ENCODE results near the gene PRDX5. TPM values are rescaled to one million over a fixed set of nuclear protein-coding genes. Genes with fewer than 3 reads are reported as not detected.

Gene PRDX5
- total and polyA plus RNA-seq, 9 of the 15 experiments (the other 6 are each of a cell fraction or from before 2014, with no cell fraction given): 40.8 to 327 (median 204) TPM

- TF ChIP-seq NR2C2 (CRISPR knock-in tag; IDR thresholded peaks at IDR 0.05) (no peak), NR2C2 (tag; IDR thresholded peaks at IDR 0.05) (no peak), ZNF146 (CRISPR knock-in tag; IDR thresholded peaks at IDR 0.05; ENCODE audit: unreplicated experiment) (no peak), NR2C1 (IDR thresholded peaks at IDR 0.05) (no peak), NR2C1 (tag; IDR thresholded peaks at IDR 0.05) (no peak), ZNF174 (CRISPR knock-in tag; IDR thresholded peaks at IDR 0.05) (no peak), GATAD2B (IDR thresholded peaks at IDR 0.05; ENCODE audit: borderline replicate concordance) (no peak), MYBL2 (IDR thresholded peaks at IDR 0.05; ENCODE audit: low read depth) (no peak), MYBL2 (CRISPR knock-in tag; IDR thresholded peaks at IDR 0.05; ENCODE audit: borderline replicate concordance) (no peak), CTCF (IDR thresholded peaks at IDR 0.05 in 2 of 3, conservative IDR thresholded peaks at IDR 0.05 in 1 of 3; ENCODE audit: insufficient read depth in 2 of 3, low read depth in 1 of 3, low read length in 3 of 3) (peak; percentile 90 to 94 (median 92)), SUPT5H (IDR thresholded peaks at IDR 0.05) (no peak), HDAC2 (IDR thresholded peaks at IDR 0.05) (no peak), HNRNPUL1 (IDR thresholded peaks at IDR 0.05; ENCODE audit: low read length) (no peak), HIVEP1 (CRISPR knock-in tag; IDR thresholded peaks at IDR 0.05) (no peak), ZNF121 (CRISPR knock-in tag; conservative IDR thresholded peaks at IDR 0.05) (no peak)
- TF ChIP-seq, protein P1, sequence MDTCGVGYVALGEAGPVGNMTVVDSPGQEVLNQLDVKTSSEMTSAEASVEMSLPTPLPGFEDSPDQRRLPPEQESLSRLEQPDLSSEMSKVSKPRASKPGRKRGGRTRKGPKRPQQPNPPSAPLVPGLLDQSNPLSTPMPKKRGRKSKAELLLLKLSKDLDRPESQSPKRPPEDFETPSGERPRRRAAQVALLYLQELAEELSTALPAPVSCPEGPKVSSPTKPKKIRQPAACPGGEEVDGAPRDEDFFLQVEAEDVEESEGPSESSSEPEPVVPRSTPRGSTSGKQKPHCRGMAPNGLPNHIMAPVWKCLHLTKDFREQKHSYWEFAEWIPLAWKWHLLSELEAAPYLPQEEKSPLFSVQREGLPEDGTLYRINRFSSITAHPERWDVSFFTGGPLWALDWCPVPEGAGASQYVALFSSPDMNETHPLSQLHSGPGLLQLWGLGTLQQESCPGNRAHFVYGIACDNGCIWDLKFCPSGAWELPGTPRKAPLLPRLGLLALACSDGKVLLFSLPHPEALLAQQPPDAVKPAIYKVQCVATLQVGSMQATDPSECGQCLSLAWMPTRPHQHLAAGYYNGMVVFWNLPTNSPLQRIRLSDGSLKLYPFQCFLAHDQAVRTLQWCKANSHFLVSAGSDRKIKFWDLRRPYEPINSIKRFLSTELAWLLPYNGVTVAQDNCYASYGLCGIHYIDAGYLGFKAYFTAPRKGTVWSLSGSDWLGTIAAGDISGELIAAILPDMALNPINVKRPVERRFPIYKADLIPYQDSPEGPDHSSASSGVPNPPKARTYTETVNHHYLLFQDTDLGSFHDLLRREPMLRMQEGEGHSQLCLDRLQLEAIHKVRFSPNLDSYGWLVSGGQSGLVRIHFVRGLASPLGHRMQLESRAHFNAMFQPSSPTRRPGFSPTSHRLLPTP (IDR thresholded peaks at IDR 0.05; ENCODE audit: borderline replicate concordance, extremely low read depth, insufficient read length): peak; percentile 43
- TF ChIP-seq, protein P2, sequence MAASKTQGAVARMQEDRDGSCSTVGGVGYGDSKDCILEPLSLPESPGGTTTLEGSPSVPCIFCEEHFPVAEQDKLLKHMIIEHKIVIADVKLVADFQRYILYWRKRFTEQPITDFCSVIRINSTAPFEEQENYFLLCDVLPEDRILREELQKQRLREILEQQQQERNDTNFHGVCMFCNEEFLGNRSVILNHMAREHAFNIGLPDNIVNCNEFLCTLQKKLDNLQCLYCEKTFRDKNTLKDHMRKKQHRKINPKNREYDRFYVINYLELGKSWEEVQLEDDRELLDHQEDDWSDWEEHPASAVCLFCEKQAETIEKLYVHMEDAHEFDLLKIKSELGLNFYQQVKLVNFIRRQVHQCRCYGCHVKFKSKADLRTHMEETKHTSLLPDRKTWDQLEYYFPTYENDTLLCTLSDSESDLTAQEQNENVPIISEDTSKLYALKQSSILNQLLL (CRISPR knock-in tag; IDR thresholded peaks at IDR 0.05; ENCODE audit: borderline replicate concordance): no peak
- TF ChIP-seq, protein P3, sequence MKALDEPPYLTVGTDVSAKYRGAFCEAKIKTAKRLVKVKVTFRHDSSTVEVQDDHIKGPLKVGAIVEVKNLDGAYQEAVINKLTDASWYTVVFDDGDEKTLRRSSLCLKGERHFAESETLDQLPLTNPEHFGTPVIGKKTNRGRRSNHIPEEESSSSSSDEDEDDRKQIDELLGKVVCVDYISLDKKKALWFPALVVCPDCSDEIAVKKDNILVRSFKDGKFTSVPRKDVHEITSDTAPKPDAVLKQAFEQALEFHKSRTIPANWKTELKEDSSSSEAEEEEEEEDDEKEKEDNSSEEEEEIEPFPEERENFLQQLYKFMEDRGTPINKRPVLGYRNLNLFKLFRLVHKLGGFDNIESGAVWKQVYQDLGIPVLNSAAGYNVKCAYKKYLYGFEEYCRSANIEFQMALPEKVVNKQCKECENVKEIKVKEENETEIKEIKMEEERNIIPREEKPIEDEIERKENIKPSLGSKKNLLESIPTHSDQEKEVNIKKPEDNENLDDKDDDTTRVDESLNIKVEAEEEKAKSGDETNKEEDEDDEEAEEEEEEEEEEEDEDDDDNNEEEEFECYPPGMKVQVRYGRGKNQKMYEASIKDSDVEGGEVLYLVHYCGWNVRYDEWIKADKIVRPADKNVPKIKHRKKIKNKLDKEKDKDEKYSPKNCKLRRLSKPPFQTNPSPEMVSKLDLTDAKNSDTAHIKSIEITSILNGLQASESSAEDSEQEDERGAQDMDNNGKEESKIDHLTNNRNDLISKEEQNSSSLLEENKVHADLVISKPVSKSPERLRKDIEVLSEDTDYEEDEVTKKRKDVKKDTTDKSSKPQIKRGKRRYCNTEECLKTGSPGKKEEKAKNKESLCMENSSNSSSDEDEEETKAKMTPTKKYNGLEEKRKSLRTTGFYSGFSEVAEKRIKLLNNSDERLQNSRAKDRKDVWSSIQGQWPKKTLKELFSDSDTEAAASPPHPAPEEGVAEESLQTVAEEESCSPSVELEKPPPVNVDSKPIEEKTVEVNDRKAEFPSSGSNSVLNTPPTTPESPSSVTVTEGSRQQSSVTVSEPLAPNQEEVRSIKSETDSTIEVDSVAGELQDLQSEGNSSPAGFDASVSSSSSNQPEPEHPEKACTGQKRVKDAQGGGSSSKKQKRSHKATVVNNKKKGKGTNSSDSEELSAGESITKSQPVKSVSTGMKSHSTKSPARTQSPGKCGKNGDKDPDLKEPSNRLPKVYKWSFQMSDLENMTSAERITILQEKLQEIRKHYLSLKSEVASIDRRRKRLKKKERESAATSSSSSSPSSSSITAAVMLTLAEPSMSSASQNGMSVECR (CRISPR knock-in tag; IDR thresholded peaks at IDR 0.05): no peak
These were observed 38.8 kb downstream of the PRDX5 start (continued) for GRCh38 chr11:64356498-64357411.
